Measurements from ENCODE around the gene EIPR1.

The EIPR1 gene

GRCh38 chr2:3377612-3378432 lies at the start of gene EIPR1:
TSS of gene EIPR1 (minus strand) at chr2:3377818. CDS start at chr2:3377689, 129 bp downstream.
- peak; percentile 99 for DNase-seq

- no peak for DNase-seq
These were observed 49.7 kb upstream of the EIPR1 start for GRCh38 chr2:3427272-3427671.

GRCh38 chr2:3426615-3427014 lies 49.0 kb upstream of the EIPR1 start:
- no peak for DNase-seq

GRCh38 chr2:3424171-3424795 lies 46.7 kb upstream of the EIPR1 start:
- DNase-seq = no peak

GRCh38 chr2:3423492-3424170 lies 46.0 kb upstream of the EIPR1 start:
- DNase-seq = peak; percentile 33

GRCh38 chr2:3422161-3422779 lies 44.7 kb upstream of the EIPR1 start:
- no peak for DNase-seq

GRCh38 chr2:3421580-3421979 lies 44.0 kb upstream of the EIPR1 start:
- DNase-seq = no peak

- no peak for DNase-seq
These were observed 43.3 kb upstream of the EIPR1 start for GRCh38 chr2:3420769-3421397.

GRCh38 chr2:3420076-3420768 lies 42.6 kb upstream of the EIPR1 start:
- no peak for DNase-seq

GRCh38 chr2:3418766-3419404 lies 41.3 kb upstream of the EIPR1 start:
- no peak for DNase-seq

- DNase-seq = no peak
These were observed 36.7 kb upstream of the EIPR1 start for GRCh38 chr2:3414133-3414860.

- DNase-seq = no peak
These were observed 36.1 kb upstream of the EIPR1 start for GRCh38 chr2:3413697-3414096.

GRCh38 chr2:3411103-3411502 lies 33.5 kb upstream of the EIPR1 start:
- DNase-seq = no peak

- DNase-seq = no peak
These were observed 32.1 kb upstream of the EIPR1 start for GRCh38 chr2:3409627-3410170.

GRCh38 chr2:3408781-3409180 lies 31.2 kb upstream of the EIPR1 start:
- DNase-seq = no peak

GRCh38 chr2:3406501-3406900 lies 28.9 kb upstream of the EIPR1 start:
- no peak for DNase-seq

GRCh38 chr2:3405876-3406275 lies 28.3 kb upstream of the EIPR1 start:
- no peak for DNase-seq

- no peak for DNase-seq
These were observed 27.7 kb upstream of the EIPR1 start for GRCh38 chr2:3405307-3405706.

GRCh38 chr2:3404349-3404894 lies 26.8 kb upstream of the EIPR1 start:
- DNase-seq = no peak

- no peak for DNase-seq
These were observed 26.1 kb upstream of the EIPR1 start for GRCh38 chr2:3403587-3404334.

Data from fibroblast of skin of right quadriceps (primary cell).